ENCODE data around the gene RGR. TPM values are rescaled to one million over a fixed set of nuclear protein-coding genes. Genes with fewer than 3 reads are reported as not detected.

The RGR gene, protein sequence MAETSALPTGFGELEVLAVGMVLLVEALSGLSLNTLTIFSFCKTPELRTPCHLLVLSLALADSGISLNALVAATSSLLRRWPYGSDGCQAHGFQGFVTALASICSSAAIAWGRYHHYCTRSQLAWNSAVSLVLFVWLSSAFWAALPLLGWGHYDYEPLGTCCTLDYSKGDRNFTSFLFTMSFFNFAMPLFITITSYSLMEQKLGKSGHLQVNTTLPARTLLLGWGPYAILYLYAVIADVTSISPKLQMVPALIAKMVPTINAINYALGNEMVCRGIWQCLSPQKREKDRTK
- total RNA-seq, result not detected in 2 replicates

DNA sequence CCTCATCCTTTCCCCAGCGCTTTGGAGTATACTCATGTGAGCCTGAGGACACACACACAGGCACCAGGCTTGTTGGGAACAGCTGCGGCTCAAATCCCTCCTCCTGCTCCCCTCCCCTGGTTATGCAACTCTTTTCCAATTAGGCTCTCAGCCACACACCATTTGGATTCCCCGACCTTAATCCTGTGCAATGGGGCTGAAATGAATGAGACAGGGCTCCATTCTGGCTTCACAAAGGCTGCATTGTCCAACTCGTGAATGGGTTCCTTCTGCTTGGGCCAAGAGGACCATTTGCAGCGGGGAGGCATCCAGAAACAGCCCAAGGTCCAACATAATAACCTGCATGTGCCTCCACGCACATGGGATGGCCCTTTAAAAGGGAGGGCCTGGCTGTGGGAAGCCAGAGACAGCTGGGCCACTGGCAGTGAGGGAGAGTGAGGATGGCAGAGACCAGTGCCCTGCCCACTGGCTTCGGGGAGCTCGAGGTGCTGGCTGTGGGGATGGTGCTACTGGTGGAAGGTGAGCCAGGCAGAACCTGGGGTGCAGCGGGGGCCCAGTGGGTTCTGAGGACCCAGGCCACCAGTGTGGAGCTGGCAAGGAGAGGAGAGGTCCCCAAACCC, at the start of gene RGR:
TSS of gene RGR (plus strand) at position 403 of the 620 bp plus-strand sequence. CDS start at position 441, 38 bp downstream.

DNA sequence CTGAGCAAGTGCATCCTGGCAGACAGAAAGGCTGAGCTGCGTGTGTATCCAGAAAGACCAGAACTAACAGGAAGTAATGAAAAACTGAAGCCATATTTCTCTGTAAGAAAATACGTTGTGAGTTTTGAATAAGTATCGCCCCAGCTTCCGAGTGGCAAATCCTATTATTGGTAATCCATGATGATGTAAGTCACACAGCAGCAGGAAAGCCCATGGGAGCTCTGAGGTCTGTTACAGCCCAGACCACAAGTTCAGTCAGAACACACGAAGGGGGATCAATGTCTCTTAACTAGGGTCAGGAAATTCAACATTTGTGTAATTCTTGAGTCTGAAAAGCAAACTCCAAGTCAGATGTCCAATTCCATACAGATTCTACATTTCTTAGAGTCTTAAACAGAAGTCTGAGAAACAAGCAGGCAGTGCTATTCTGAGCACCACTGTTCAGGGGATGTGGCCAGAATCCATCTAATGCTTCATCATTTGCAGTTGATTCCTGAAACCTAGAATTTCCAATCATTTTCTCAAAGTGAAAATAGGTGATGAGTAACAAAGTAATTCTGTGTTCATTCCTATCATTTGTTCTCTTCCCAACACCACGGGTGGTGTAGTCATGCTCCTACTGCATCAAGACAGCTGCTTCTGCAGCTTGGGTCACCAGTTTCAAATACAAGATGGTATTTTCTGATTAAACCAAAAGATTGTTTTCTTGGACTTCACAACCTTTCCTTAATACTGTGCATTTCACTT, 19.3 kb upstream of the RGR start, which contains the start of gene LRIT2:
TSS of gene LRIT2 (minus strand) at position 118 of the 747 bp plus-strand sequence. CDS start at position 94, 24 bp downstream.

GRCh38 chr10:84241185-84241790, 3.6 kb upstream of the RGR start, which contains the start of gene LRIT1:
Gene LRIT1, minus strand, starts transcription at chr10:84241546. Its CDS starts 107 bp downstream, at chr10:84241439.

Other genes starting within 250 kb of the RGR start
- gene GHITM, start 105.5 kb upstream of the RGR start, total RNA-seq, result 73.8 and 127 TPM in 2 replicates
- 1.1 TPM in 1 of 2 replicates, not detected in the other for gene GPR15LG, start 71.3 kb upstream of the RGR start, total RNA-seq
- gene CDHR1, start 50.5 kb upstream of the RGR start, total RNA-seq, result 12.7 and 39.0 TPM in 2 replicates
- gene LRIT2, start 19.5 kb upstream of the RGR start, total RNA-seq, result not detected in 2 replicates
- not detected in 2 replicates for gene LRIT1, start 3.5 kb upstream of the RGR start, total RNA-seq
- 12.7 and 12.9 TPM in 2 replicates for gene CCSER2, start 83.5 kb downstream of the RGR start, total RNA-seq